ENCODE results near the gene PTPRB. TPM values are rescaled to one million over a fixed set of nuclear protein-coding genes. Genes with fewer than 3 reads are reported as not detected.
A peak's percentile ranks its signal among the peaks of the same experiment; 100 is the strongest.

PTPRB gene
- total RNA-seq, 2 donors from 2014 or later, result 0.22 TPM; not detected in 1

GRCh38 chr12:70619471-70620152 lies 17.6 kb downstream of the PTPRB start:
- Histone ChIP-seq H3K27me3 (ENCODE audit: control insufficient read depth, insufficient read depth, low read length, poor library complexity, severe bottlenecking) (no peaks in the 10 kb centered on the region), H3K4me1 (ENCODE audit: control insufficient read depth, insufficient read depth, low read length) (no peaks in the 10 kb centered on the region), H3K9me3 (ENCODE audit: control insufficient read depth, low read length) (no peaks in the 10 kb centered on the region), H3K27ac (ENCODE audit: low read depth, low read length) (no peak overlapping the region), H3K4me3 (ENCODE audit: low read length) (no peak overlapping the region), H3K36me3 (ENCODE audit: control insufficient read depth, insufficient read depth, low read length) (no peaks in the 10 kb centered on the region), H3K9ac (ENCODE audit: extremely low read depth, low read length, poor library complexity, severe bottlenecking) (no peak overlapping the region)
- Mint-ChIP-seq H3K4me1 (peaks cover 2% of the 10 kb centered on the region), H3K9me3 (no peaks in the 10 kb centered on the region), H3K36me3 (ENCODE audit: low read depth) (no peaks in the 10 kb centered on the region), H3K27ac (no peak overlapping the region), H3K27me3 (ENCODE audit: insufficient read depth) (no peaks in the 10 kb centered on the region), H3K4me3 (no peak overlapping the region)
- 88 to 93% methylated on average over 1 to 5 of the region's 5 CpGs for WGBS, 2 experiments (ENCODE audit: insufficient coverage in 1 of 2, insufficient read length in 1 of 2)
- TF ChIP-seq, protein P1, sequence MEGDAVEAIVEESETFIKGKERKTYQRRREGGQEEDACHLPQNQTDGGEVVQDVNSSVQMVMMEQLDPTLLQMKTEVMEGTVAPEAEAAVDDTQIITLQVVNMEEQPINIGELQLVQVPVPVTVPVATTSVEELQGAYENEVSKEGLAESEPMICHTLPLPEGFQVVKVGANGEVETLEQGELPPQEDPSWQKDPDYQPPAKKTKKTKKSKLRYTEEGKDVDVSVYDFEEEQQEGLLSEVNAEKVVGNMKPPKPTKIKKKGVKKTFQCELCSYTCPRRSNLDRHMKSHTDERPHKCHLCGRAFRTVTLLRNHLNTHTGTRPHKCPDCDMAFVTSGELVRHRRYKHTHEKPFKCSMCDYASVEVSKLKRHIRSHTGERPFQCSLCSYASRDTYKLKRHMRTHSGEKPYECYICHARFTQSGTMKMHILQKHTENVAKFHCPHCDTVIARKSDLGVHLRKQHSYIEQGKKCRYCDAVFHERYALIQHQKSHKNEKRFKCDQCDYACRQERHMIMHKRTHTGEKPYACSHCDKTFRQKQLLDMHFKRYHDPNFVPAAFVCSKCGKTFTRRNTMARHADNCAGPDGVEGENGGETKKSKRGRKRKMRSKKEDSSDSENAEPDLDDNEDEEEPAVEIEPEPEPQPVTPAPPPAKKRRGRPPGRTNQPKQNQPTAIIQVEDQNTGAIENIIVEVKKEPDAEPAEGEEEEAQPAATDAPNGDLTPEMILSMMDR (conservative IDR thresholded peaks at IDR 0.05), result no peak
- no peak for DNase-seq

- no peak overlapping the region for H3K27ac Mint-ChIP-seq
- DNase-seq, result no peak
- peaks cover 3% of the 10 kb centered on the region for H3K27me3 Mint-ChIP-seq (ENCODE audit: insufficient read depth)
- H3K27ac ChIP-seq (ENCODE audit: low read depth, low read length), result no peak overlapping the region
- 92 to 100% methylated on average over 3 to 4 of the region's 4 CpGs for WGBS, 2 experiments (ENCODE audit: insufficient coverage in 1 of 2, insufficient read length in 1 of 2)
- H3K36me3 Mint-ChIP-seq (ENCODE audit: low read depth), result no peaks in the 10 kb centered on the region
- H3K4me1 Mint-ChIP-seq, result peaks cover 2% of the 10 kb centered on the region
- no peak overlapping the region for H3K9ac ChIP-seq (ENCODE audit: extremely low read depth, low read length, poor library complexity, severe bottlenecking)
- TF ChIP-seq, protein P1 (conservative IDR thresholded peaks at IDR 0.05), result no peak
- H3K9me3 ChIP-seq (ENCODE audit: control insufficient read depth, low read length), result no peaks in the 10 kb centered on the region
- H3K27me3 ChIP-seq (ENCODE audit: control insufficient read depth, insufficient read depth, low read length, poor library complexity, severe bottlenecking), result no peaks in the 10 kb centered on the region
- no peaks in the 10 kb centered on the region for H3K4me1 ChIP-seq (ENCODE audit: control insufficient read depth, insufficient read depth, low read length)
- H3K4me3 Mint-ChIP-seq, result no peak overlapping the region
- H3K4me3 ChIP-seq (ENCODE audit: low read length), result no peak overlapping the region
- H3K9me3 Mint-ChIP-seq, result no peaks in the 10 kb centered on the region
- H3K36me3 ChIP-seq (ENCODE audit: control insufficient read depth, insufficient read depth, low read length), result no peaks in the 10 kb centered on the region
Measured at GRCh38 chr12:70618371-70618770, 18.9 kb downstream of the PTPRB start.

DNA sequence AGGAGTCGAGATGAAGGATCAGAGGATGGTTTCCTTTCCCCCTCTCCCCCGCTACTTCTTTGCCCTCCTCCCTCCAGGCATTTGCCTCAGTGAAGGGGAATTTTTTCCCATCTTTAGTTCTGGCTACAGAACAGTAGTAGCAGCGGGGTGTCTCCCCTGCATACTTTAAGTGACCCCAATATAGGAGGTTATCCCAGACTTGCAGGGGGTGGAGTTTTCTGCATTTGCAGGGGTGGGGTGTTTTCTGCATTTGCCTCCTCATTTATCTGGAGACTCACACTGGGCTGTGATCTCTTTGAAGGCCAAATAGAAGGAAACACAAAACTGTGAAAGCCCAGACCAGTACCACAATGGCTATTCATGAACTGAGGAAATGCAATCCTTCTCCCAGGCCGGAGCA lies 19.8 kb downstream of the PTPRB start:
- H3K9me3 Mint-ChIP-seq, result no peaks in the 10 kb centered on the region
- Histone ChIP-seq H3K9ac (ENCODE audit: extremely low read depth, low read length, poor library complexity, severe bottlenecking) (no peak overlapping the region), H3K27me3 (ENCODE audit: control insufficient read depth, insufficient read depth, low read length, poor library complexity, severe bottlenecking) (peaks cover 5% of the 10 kb centered on the region), H3K4me3 (ENCODE audit: low read length) (no peak overlapping the region), H3K36me3 (ENCODE audit: control insufficient read depth, insufficient read depth, low read length) (no peaks in the 10 kb centered on the region), H3K9me3 (ENCODE audit: control insufficient read depth, low read length) (no peaks in the 10 kb centered on the region), H3K27ac (ENCODE audit: low read depth, low read length) (no peak overlapping the region), H3K4me1 (ENCODE audit: control insufficient read depth, insufficient read depth, low read length) (no peaks in the 10 kb centered on the region)
- TF ChIP-seq, protein P1 (conservative IDR thresholded peaks at IDR 0.05), result no peak
- H3K27me3 Mint-ChIP-seq (ENCODE audit: insufficient read depth), result peaks cover 10% of the 10 kb centered on the region
- DNase-seq, result peak; percentile 50
- no peak overlapping the region for H3K27ac Mint-ChIP-seq
- H3K36me3 Mint-ChIP-seq (ENCODE audit: low read depth), result no peaks in the 10 kb centered on the region
- no peak overlapping the region for H3K4me3 Mint-ChIP-seq
- peaks cover 2% of the 10 kb centered on the region for H3K4me1 Mint-ChIP-seq
- WGBS, 2 experiments (ENCODE audit: insufficient coverage in 1 of 2, insufficient read length in 1 of 2), result 82 to 83% methylated on average over 1 to 3 of the region's 4 CpGs
